ENCODE measurements around the gene TRIM33. TPM values are rescaled to one million over a fixed set of nuclear protein-coding genes. Genes with fewer than 3 reads are reported as not detected.

TRIM33 gene
- total and polyA plus RNA-seq, 8 donors, result 8.6 to 19.1 (median 15.6) TPM

GRCh38 chr1:114521396-114522263 lies 10.6 kb upstream of the TRIM33 start:
- intact Hi-C loops (cut with DNase I), result no loop called here
- H3K4me3 ChIP-seq, result no peak overlapping the region
- no peak for ATAC-seq
- WGBS, 2 donors, result 82 to 86% methylated on average over 8 of the region's 8 CpGs
- H3K9me3 ChIP-seq, result no peaks in the 10 kb centered on the region
- DNase-seq, result no peak
- H3K4me1 ChIP-seq, result no peaks in the 10 kb centered on the region
- no peaks in the 10 kb centered on the region for H3K36me3 ChIP-seq
- no peak overlapping the region for H3K27ac ChIP-seq
- no peaks in the 10 kb centered on the region for H3K27me3 ChIP-seq
- no peak for TF ChIP-seq CTCF (IDR thresholded peaks at IDR 0.05)
- FAIRE-seq, result no peak

- H3K27me3 ChIP-seq, result no peaks in the 10 kb centered on the region
- WGBS, 2 donors, result 57 to 76% methylated on average over 2 of the region's 2 CpGs
- intact Hi-C loops (cut with DNase I), result no loop called here
- H3K36me3 ChIP-seq, result no peaks in the 10 kb centered on the region
- FAIRE-seq, result no peak
- no peak for DNase-seq
- H3K27ac ChIP-seq, result no peak overlapping the region
- H3K4me3 ChIP-seq, result no peak overlapping the region
- H3K4me1 ChIP-seq, result no peaks in the 10 kb centered on the region
- no peaks in the 10 kb centered on the region for H3K9me3 ChIP-seq
- no peak for ATAC-seq
- TF ChIP-seq CTCF (IDR thresholded peaks at IDR 0.05), result no peak
Measured at GRCh38 chr1:114517348-114517747, 6.3 kb upstream of the TRIM33 start.

GRCh38 chr1:114512595-114513280 lies 1.7 kb upstream of the TRIM33 start:
- WGBS, 2 donors, result 91 to 92% methylated on average over 11 of the region's 11 CpGs
- Histone ChIP-seq H3K4me1 (peaks cover 7 to 18% (median 11%) of the 10 kb centered on the region in 3 donors), H3K9me3 (no peaks in the 10 kb centered on the region), H3K27ac (no peak overlapping the region), H3K4me3 (peak overlapping the region in 1 of 4 donors; percentile 58), H3K36me3 (no peaks in the 10 kb centered on the region), H3K27me3 (no peaks in the 10 kb centered on the region)
- intact Hi-C loops (cut with DNase I), result no loop called here
- no peak for FAIRE-seq
- no peak for ATAC-seq
- peak in 1 of 6 donors; percentile 3 for DNase-seq
- no peak for TF ChIP-seq CTCF (IDR thresholded peaks at IDR 0.05)

- WGBS, 2 donors, result 0% methylated on average over 51 to 71 of the region's 71 CpGs
- peak overlapping the region; percentile 58 to 98 (median 91) for H3K4me3 ChIP-seq
- DNase-seq (peak in 5 of 6 donors; percentile 59 to 86 (median 67)), FAIRE-seq (no peak), ATAC-seq (peak; percentile 52 to 76 (median 63))
- peak overlapping the region; percentile 63 to 97 (median 95) for H3K27ac ChIP-seq
- no peaks in the 10 kb centered on the region for H3K36me3 ChIP-seq
- no peaks in the 10 kb centered on the region for H3K9me3 ChIP-seq
- H3K4me1 ChIP-seq, result peaks cover 7 to 21% (median 17%) of the 10 kb centered on the region in 3 donors
- no peak for TF ChIP-seq CTCF (IDR thresholded peaks at IDR 0.05)
- intact Hi-C loops (cut with DNase I), result no loop called here
- H3K27me3 ChIP-seq, result no peaks in the 10 kb centered on the region
Measured at GRCh38 chr1:114510274-114511031, 550 bp downstream of the TRIM33 start.
